GM18870 (cell line): ENCODE results near the gene FOXO3.

ENCODE experiments used
- ATAC-seq: cut with Tn5 transposase; IDR thresholded peaks from one replicate; pipeline ENCODE4 v1.9.1; 2021; ENCODE audit warnings: moderate library complexity; ENCODE audit not compliant: unreplicated experiment

Gene FOXO3

DNA sequence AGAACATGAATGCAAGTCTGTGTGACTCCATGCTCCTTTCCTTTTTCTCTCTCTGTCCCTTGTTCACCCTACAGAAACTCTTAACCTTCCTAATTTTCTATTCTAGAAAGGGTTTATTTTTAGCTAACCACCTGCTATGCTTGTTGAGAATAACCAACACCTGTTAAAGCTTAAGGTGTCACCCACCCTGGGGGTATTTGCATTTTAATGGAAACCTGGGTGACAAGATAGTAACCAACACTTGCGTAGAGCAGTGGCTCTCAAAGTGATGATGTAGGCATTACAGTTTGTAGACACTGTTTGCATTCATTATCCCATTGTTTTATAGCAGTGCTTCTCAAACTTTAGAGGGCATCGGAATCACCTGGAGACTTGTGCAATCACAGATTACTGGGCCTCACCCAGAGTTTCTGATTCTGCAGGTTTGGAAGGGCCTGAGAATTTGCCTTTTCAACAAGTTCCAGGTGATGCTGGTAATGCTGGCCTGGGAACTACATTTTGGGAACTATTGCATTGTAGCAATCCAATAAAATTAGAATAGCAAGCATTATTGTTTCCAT, 173.1 kb downstream of the FOXO3 start:
- no peak for ATAC-seq
